A549 treated with CpdA at 1 μM for 4 hours (cell line): ENCODE results near the gene RABGEF1. TPM values are rescaled to one million over a fixed set of nuclear protein-coding genes. Genes with fewer than 3 reads are reported as not detected.

Source experiments
- total RNA-seq: library from RNA; stranded (reverse); fragments of 200-300 nt; extraction: Qiagen RNA extraction; gene quantifications from 5 replicates; pipeline ENCODE4 v1.2.3, GENCODE V29; 2022; ENCODE audit warnings: low read depth

RABGEF1 gene
- total RNA-seq: 22.9 to 32.6 TPM (median 24.6 TPM) in 5 replicates

GRCh38 chr7:66740302-66740979 lies at the start of gene RABGEF1:
Gene RABGEF1 (plus strand): TSS chr7:66740733. CDS start chr7:66771900, 31,167 bp downstream.

Other genes starting within 250 kb of the RABGEF1 start
- gene KCTD7, start 111.9 kb upstream of the RABGEF1 start, total RNA-seq: 6.2 to 8.8 TPM (median 7.2 TPM) in 5 replicates
- 82.1 to 96.9 TPM (median 89.7 TPM) in 5 replicates for gene TMEM248, start 180.5 kb downstream of the RABGEF1 start, total RNA-seq